RWPE2 (cell line): ENCODE data around the gene OR2V2.

Experiments
- ATAC-seq: fragments of 200-7000 bp; cut with Tn5 transposase; 3 replicates; pipeline ENCODE4 v1.9.1; 2021; ENCODE audit warnings: low read depth
- DNase-seq: peaks from one replicate; pipeline ENCODE4 v3.0.0-alpha.2; 2020; ENCODE audit warnings: low spot score
- H3K27ac ChIP-seq: fragments of 450-650 bp; 2 replicates; pipeline ENCODE4 v1.5.1; 2017; ENCODE audit warnings: mild to moderate bottlenecking; ENCODE audit not compliant: poor library complexity, severe bottlenecking
- H3K27me3 ChIP-seq: fragments of 250-450 bp; sonication (Bioruptor Pico); 2 replicates; pipeline ENCODE4 v1.5.1; 2021; ENCODE audit warnings: mild to moderate bottlenecking, moderate library complexity; ENCODE audit not compliant: insufficient read depth, poor library complexity, severe bottlenecking
- H3K36me3 ChIP-seq: fragments of 250-450 bp; sonication (Bioruptor Pico); 2 replicates; pipeline ENCODE4 v1.5.1; 2020; ENCODE audit warnings: low read depth, mild to moderate bottlenecking, moderate library complexity
- H3K4me1 ChIP-seq: fragments of 250-450 bp; sonication (Bioruptor Pico); 2 replicates; pipeline ENCODE4 v1.5.1; 2021; ENCODE audit warnings: mild to moderate bottlenecking, moderate library complexity; ENCODE audit not compliant: insufficient read depth, poor library complexity, severe bottlenecking
- H3K4me3 ChIP-seq: fragments of 250-450 bp; sonication (Bioruptor Pico); 2 replicates; pipeline ENCODE4 v1.5.1; 2021; ENCODE audit warnings: mild to moderate bottlenecking, moderate library complexity; ENCODE audit not compliant: severe bottlenecking
- H3K9me3 ChIP-seq: fragments of 250-450 bp; sonication (Bioruptor Pico); 2 replicates; pipeline ENCODE4 v1.5.1; 2021; ENCODE audit warnings: mild to moderate bottlenecking, moderate library complexity; ENCODE audit not compliant: severe bottlenecking
- CTCF ChIP-seq: fragments of 450-650 bp; IDR thresholded peaks from one replicate; pipeline ENCODE4 v1.5.1; 2017; ENCODE audit warnings: mild to moderate bottlenecking, moderate library complexity; ENCODE audit not compliant: poor library complexity, severe bottlenecking

Gene OR2V2

GRCh38 chr5:181198905-181199519 is 51.6 kb downstream of the OR2V2 start:
- no peak for DNase-seq
- TF ChIP-seq CTCF: no peak
- no peak for ATAC-seq
- Histone ChIP-seq H3K9me3 (no peaks in the 10 kb centered on the region), H3K4me1 (peaks cover 4% of the 10 kb centered on the region), H3K36me3 (peaks cover 30% of the 10 kb centered on the region), H3K27me3 (no peaks in the 10 kb centered on the region), H3K4me3 (no peak overlapping the region), H3K27ac (no peak overlapping the region)

- H3K4me3 ChIP-seq: no peak overlapping the region
- no peak for DNase-seq
- peaks cover 4% of the 10 kb centered on the region for H3K4me1 ChIP-seq
- H3K36me3 ChIP-seq: peaks cover 27% of the 10 kb centered on the region
- no peaks in the 10 kb centered on the region for H3K9me3 ChIP-seq
- no peak overlapping the region for H3K27ac ChIP-seq
- TF ChIP-seq CTCF: no peak
- H3K27me3 ChIP-seq: no peaks in the 10 kb centered on the region
- no peak for ATAC-seq
These were observed 52.7 kb downstream of the OR2V2 start for GRCh38 chr5:181199881-181200638.

GRCh38 chr5:181200816-181201215 is 53.4 kb downstream of the OR2V2 start:
- no peak for ATAC-seq
- peaks cover 5% of the 10 kb centered on the region for H3K4me1 ChIP-seq
- H3K36me3 ChIP-seq: peaks cover 27% of the 10 kb centered on the region
- no peak overlapping the region for H3K27ac ChIP-seq
- H3K4me3 ChIP-seq: no peak overlapping the region
- H3K27me3 ChIP-seq: no peaks in the 10 kb centered on the region
- no peaks in the 10 kb centered on the region for H3K9me3 ChIP-seq
- no peak for DNase-seq
- no peak for TF ChIP-seq CTCF

GRCh38 chr5:181203093-181203711 is 55.8 kb downstream of the OR2V2 start:
- H3K27me3 ChIP-seq: no peaks in the 10 kb centered on the region
- ATAC-seq (no peak), DNase-seq (no peak)
- no peak for TF ChIP-seq CTCF
- H3K4me1 ChIP-seq: peaks cover 10% of the 10 kb centered on the region
- peaks cover 23% of the 10 kb centered on the region for H3K36me3 ChIP-seq
- peak overlapping the region; percentile 76 for H3K27ac ChIP-seq
- H3K4me3 ChIP-seq: peak overlapping the region; percentile 67
- no peaks in the 10 kb centered on the region for H3K9me3 ChIP-seq
